Right cardiac atrium (tissue), 5 donors: ENCODE measurements around the gene RALGAPA2. TPM values are rescaled to one million over a fixed set of nuclear protein-coding genes. Genes with fewer than 3 reads are reported as not detected.

Source experiments
- ATAC-seq, 2 donors: fragments of 200-7000 bp; cut with Tn5 transposase; one replicate each; pipeline versions ENCODE4 v1.8.0 to v1.9.1; 2020; ENCODE audit warnings: moderate library complexity in 2 of 2, mild to moderate bottlenecking in 1 of 2
- DNase-seq, 3 donors: peaks; one replicate each; pipeline ENCODE4 v3.0.0-alpha.2; 2020
- H3K27ac ChIP-seq: one replicate; pipeline ENCODE4 v1.5.1; 2013; ENCODE audit warnings: mild to moderate bottlenecking, low read length, control low read depth, moderate library complexity
- H3K27me3 ChIP-seq: one replicate; pipeline ENCODE4 v1.6.1; 2013; ENCODE audit not compliant: control insufficient read depth, insufficient read depth
- H3K4me1 ChIP-seq: one replicate; pipeline ENCODE4 v1.6.1; 2013; ENCODE audit warnings: low read length; ENCODE audit not compliant: control insufficient read depth, insufficient read depth
- H3K4me3 ChIP-seq: one replicate; pipeline ENCODE4 v1.5.1; 2013; ENCODE audit warnings: low read length, control low read depth
- H3K9me3 ChIP-seq: one replicate; pipeline ENCODE4 v1.6.1; 2013; ENCODE audit warnings: low read length; ENCODE audit not compliant: control insufficient read depth
- WGBS: extraction: QIAGEN DNeasy Blood & Tissue Kit; methylation state at CpG from one replicate; pipeline ENCODE4 v1.1.7; 2013; 5-methylcytosine and 5-hydroxymethylcytosine counted together
- intact Hi-C, 4 donors: fragments of 100-400 bp; cut with DNase I; formaldehyde crosslinking; loops; one replicate each; pipeline versions ENCODE4 v1.11.0 to v1.14.0; 2022 to 2023
- polyA plus RNA-seq: library from polyadenylated mRNA; stranded (reverse); fragments of 200-250 nt; gene quantifications from one replicate; pipeline ENCODE4 v1.2.3, GENCODE V29; 2013
- total RNA-seq, 4 donors: library from RNA; stranded (reverse); fragmentation: NEBNext Ultra II Directional; extraction: Animal tissue kit (Norgen Biotek cat#: 25700); gene quantifications; one replicate each; pipeline ENCODE4 v1.2.1, GENCODE V29; 2021
- donor health status: healthy with polysubstance abuse.
- donor health status: DM: no; HTN: yes; CAD: no.
- donor health status: DM: no; HTN: no; CAD: no.
- donor health status: DM: no; HTN: yes; CAD: no; lungs with severe emphysema.
- donor health status: DM: yes; HTN: yes; CAD: no.

Gene RALGAPA2
- total and polyA plus RNA-seq, 5 donors, result 7.2 to 32.1 (median 25.8) TPM

DNA sequence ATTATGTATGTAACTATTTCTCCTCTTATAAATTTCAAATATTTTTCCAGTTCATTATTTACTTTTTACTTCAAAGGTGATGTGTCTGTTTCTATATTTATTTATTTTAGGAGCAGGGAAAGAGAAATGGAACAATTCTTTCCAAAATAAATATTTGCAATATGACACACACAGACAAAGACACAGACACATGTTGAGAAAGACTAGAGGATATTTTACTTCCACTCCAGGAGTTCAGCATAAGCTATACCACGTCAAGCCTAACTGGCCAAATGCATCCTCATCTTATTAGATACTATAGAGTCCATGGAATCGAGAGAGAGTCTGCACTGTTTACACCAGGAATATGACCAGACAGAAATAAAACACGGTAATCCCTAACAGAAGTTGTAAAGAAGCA, 13.3 kb downstream of the RALGAPA2 start:
- H3K4me3 ChIP-seq, result no peak overlapping the region
- WGBS, result 89% methylated on average over 3 of the region's 3 CpGs
- H3K27ac ChIP-seq, result no peak overlapping the region
- no peaks in the 10 kb centered on the region for H3K9me3 ChIP-seq
- no peaks in the 10 kb centered on the region for H3K27me3 ChIP-seq
- ATAC-seq (no peak), DNase-seq (no peak)
- intact Hi-C loops, result no loop called here
- H3K4me1 ChIP-seq, result peaks cover 2% of the 10 kb centered on the region

GRCh38 chr20:20697325-20697845, 15.1 kb downstream of the RALGAPA2 start:
- DNase-seq (no peak), ATAC-seq (peak in 1 of 2 donors; percentile 53)
- Histone ChIP-seq H3K27me3 (no peaks in the 10 kb centered on the region), H3K4me1 (peaks cover 2% of the 10 kb centered on the region), H3K27ac (no peak overlapping the region), H3K9me3 (no peaks in the 10 kb centered on the region), H3K4me3 (no peak overlapping the region)
- intact Hi-C loops, result no loop called here
- WGBS, result 90% methylated on average over 4 of the region's 4 CpGs

DNA sequence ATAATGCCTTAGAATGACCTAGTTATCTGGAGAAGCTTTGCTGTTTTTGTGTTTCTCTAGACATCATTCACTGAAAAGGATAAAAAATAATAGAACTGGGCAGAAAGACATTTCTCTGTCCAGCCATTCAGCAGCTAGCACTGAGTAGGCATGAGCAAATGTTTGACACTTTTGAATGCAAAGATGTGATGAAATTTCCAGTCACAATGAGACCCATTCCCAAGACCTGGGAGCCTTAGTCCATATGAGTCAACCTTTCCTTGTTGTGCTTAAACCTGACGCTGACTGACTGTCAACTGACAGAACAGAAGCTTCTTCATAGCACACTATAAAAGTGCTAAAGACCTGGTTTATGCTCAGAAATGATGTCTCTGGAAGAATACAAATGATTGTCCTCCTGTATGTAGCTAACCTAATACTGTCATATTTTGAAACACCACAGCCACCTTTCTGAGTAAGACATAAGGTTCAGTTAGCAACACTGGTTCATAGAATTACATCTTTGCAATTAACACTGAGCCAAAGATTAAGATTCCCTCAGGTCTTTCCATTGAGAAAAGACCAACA, 17.1 kb downstream of the RALGAPA2 start:
- ATAC-seq (peak in 1 of 2 donors; percentile 53), DNase-seq (no peak)
- Histone ChIP-seq H3K4me1 (peaks cover 5% of the 10 kb centered on the region), H3K4me3 (no peak overlapping the region), H3K9me3 (no peaks in the 10 kb centered on the region), H3K27me3 (no peaks in the 10 kb centered on the region), H3K27ac (no peak overlapping the region)
- intact Hi-C loops, result no loop called here
- 95% methylated on average over 1 of the region's 1 CpG for WGBS

GRCh38 chr20:20694591-20694990, 17.9 kb downstream of the RALGAPA2 start:
- Histone ChIP-seq H3K4me3 (no peak overlapping the region), H3K9me3 (no peaks in the 10 kb centered on the region), H3K27ac (no peak overlapping the region), H3K4me1 (peaks cover 5% of the 10 kb centered on the region), H3K27me3 (no peaks in the 10 kb centered on the region)
- DNase-seq (no peak), ATAC-seq (no peak)
- intact Hi-C loops, result no loop called here
- whole genome bisulfite sequencing, result 92% methylated on average over 4 of the region's 4 CpGs

DNA sequence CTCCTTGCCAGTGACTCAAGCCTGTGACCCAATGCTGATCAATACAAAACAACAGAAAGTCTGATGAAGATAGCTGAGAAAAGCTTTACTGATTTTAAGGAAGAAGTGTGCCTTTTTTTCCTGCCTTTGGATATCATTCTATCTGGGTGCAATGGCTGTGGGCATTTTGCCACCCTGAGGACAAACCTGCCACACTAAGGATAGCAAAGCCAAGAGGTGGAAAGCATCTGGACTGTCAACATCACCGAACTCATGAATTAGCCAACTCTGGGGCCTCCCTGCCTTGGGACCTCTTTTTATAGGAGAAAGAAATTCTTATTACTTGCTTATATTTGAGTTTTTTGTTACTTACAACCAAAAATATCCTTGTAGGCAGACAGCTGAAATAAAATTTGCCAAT, 19.9 kb downstream of the RALGAPA2 start:
- 86% methylated on average over 1 of the region's 1 CpG for WGBS
- intact Hi-C loops, result no loop called here
- Histone ChIP-seq H3K4me3 (no peak overlapping the region), H3K9me3 (no peaks in the 10 kb centered on the region), H3K27me3 (no peaks in the 10 kb centered on the region), H3K27ac (no peak overlapping the region), H3K4me1 (peaks cover 5% of the 10 kb centered on the region)
- ATAC-seq (no peak), DNase-seq (no peak)

- H3K27me3 ChIP-seq, result no peaks in the 10 kb centered on the region
- no peak for DNase-seq
- no peak overlapping the region for H3K4me3 ChIP-seq
- no peaks in the 10 kb centered on the region for H3K9me3 ChIP-seq
- no peak for ATAC-seq
- H3K4me1 ChIP-seq, result peaks cover 6% of the 10 kb centered on the region
- 97% methylated on average over 4 of the region's 4 CpGs for WGBS
- intact Hi-C loops, result no loop called here
- no peak overlapping the region for H3K27ac ChIP-seq
These were observed 20.8 kb downstream of the RALGAPA2 start for GRCh38 chr20:20691477-20692235.

DNA sequence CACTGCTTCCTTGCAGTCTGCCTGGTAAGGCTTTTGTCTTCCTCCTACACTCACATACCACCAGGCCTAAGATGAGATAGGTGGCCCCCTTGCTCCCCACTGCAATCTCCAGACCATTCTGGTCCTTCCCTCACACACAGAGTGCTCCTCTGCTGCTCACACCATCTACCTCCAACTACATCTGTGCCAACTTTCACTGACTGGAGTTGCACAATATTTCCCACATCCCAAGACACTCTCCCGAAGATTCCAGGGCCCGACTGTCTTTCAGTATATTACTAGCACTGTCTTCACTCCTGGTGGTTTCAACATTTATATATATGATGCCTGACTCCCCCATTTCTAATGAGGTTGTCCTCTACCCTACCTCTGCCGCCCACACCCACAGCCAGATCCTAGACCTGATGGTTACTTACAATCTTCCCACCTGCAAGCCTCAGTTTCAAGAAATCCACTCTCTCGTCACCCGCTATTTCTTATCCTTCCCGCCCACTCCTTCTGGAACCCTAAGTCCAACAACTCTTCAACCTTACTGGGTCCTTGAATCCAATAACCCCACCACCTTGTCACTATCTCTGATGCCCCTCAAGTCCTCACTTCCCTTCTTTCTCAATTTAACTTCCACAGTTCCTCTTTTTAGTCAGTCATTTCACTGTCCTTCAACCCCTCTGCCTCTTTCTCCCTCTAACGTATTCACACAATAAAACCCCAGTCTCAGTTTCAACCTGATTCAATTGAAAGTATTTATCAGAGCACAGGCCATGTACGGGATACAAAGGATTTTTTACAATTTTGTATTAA, 21.6 kb downstream of the RALGAPA2 start:
- Histone ChIP-seq H3K4me1 (peaks cover 6% of the 10 kb centered on the region), H3K4me3 (no peak overlapping the region), H3K27me3 (no peaks in the 10 kb centered on the region), H3K27ac (no peak overlapping the region), H3K9me3 (no peaks in the 10 kb centered on the region)
- WGBS, result 89% methylated on average over 8 of the region's 8 CpGs
- ATAC-seq (peak; percentile 27 to 56), DNase-seq (no peak)
- intact Hi-C loops, result no loop called here

GRCh38 chr20:20687319-20687718, 25.1 kb downstream of the RALGAPA2 start:
- Histone ChIP-seq H3K27ac (no peak overlapping the region), H3K4me1 (peaks cover 4% of the 10 kb centered on the region), H3K9me3 (no peaks in the 10 kb centered on the region), H3K27me3 (no peaks in the 10 kb centered on the region), H3K4me3 (no peak overlapping the region)
- intact Hi-C loops, result no loop called here
- 92% methylated on average over 5 of the region's 5 CpGs for WGBS
- DNase-seq (no peak), ATAC-seq (no peak)

DNA sequence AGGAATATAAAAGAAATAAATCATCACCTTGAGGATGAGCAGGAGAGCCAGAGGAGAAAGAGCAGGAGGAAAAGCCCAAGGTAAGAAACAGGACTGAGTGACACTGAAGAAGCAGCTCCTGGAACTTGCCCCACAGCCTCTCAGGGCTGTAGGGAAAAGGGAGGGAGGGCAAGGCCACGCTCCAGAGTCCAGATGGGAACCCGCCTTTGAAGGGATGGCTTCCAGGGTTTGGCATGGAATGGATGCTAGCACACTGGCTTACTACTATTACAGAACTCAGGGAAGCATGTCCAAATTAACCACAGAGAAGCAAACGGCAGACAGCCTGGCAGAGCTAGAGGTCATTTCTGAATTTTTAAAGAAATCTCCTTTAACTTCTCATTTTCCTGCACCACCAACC, 26.8 kb downstream of the RALGAPA2 start:
- intact Hi-C loops, result no loop called here

GRCh38 chr20:20683481-20684321, 28.7 kb downstream of the RALGAPA2 start:
- Histone ChIP-seq H3K4me1 (peaks cover 3% of the 10 kb centered on the region), H3K27ac (no peak overlapping the region), H3K27me3 (no peaks in the 10 kb centered on the region), H3K9me3 (no peaks in the 10 kb centered on the region), H3K4me3 (no peak overlapping the region)
- no peak for ATAC-seq
- no peak for DNase-seq
- 80% methylated on average over 10 of the region's 10 CpGs for WGBS
- intact Hi-C loops, result no loop called here

More for the DNA sequence above, 26.8 kb downstream of the RALGAPA2 start:
- no peak overlapping the region for H3K4me3 ChIP-seq
- no peak overlapping the region for H3K27ac ChIP-seq
- no peaks in the 10 kb centered on the region for H3K9me3 ChIP-seq
- no peaks in the 10 kb centered on the region for H3K27me3 ChIP-seq
- H3K4me1 ChIP-seq, result peaks cover 5% of the 10 kb centered on the region
- ATAC-seq, result no peak
- no peak for DNase-seq
- WGBS, result 79% methylated on average over 3 of the region's 3 CpGs
